HepG2 (cell line): ENCODE data around the gene PDSS2.

ENCODE experiments used
- GABPA ChIP-seq, 2 experiments: IDR thresholded peaks; 2 replicates each; pipeline ENCODE4 v1.6.1; 2011 to 2016; ENCODE audit warnings: low read depth in 2 of 2, low read length in 1 of 2, missing biosample characterization in 1 of 2, missing genetic modification characterization in 1 of 2
- MYC ChIP-seq: sonication (generic); formaldehyde crosslinking; IDR thresholded peaks from 2 replicates; pipeline ENCODE4 v1.9.0; 2021; ENCODE audit warnings: missing genetic modification reagents, borderline replicate concordance
- ZBTB1 ChIP-seq: sonication (generic); formaldehyde crosslinking; IDR thresholded peaks from 2 replicates; pipeline ENCODE4 v1.4.0; 2020; ENCODE audit warnings: missing genetic modification reagents, borderline replicate concordance
- ZEB1 ChIP-seq: IDR thresholded peaks from 2 replicates; pipeline ENCODE4 v1.6.1; 2012; ENCODE audit warnings: mild to moderate bottlenecking, low read depth, inconsistent platforms; ENCODE audit not compliant: insufficient replicate concordance
- ZNF24 ChIP-seq: fragments of 450-650 bp; IDR thresholded peaks from 2 replicates; pipeline ENCODE4 v1.6.1; 2017; ENCODE audit warnings: antibody characterized with exemption, mild to moderate bottlenecking
- ZNF343 ChIP-seq: sonication (generic); formaldehyde crosslinking; IDR thresholded peaks from 2 replicates; pipeline ENCODE4 v1.4.0; 2020; ENCODE audit warnings: mild to moderate bottlenecking, missing genetic modification reagents
- ZNF670 ChIP-seq: sonication (generic); formaldehyde crosslinking; IDR thresholded peaks from 2 replicates; pipeline ENCODE4 v1.8.0; 2022; ENCODE audit warnings: mild to moderate bottlenecking, missing genetic modification reagents, borderline replicate concordance
- ZSCAN30 ChIP-seq: sonication (generic); formaldehyde crosslinking; IDR thresholded peaks from 2 replicates; pipeline ENCODE4 v1.5.0; 2020; ENCODE audit warnings: mild to moderate bottlenecking, missing genetic modification reagents
- ZSCAN31 ChIP-seq: sonication (generic); formaldehyde crosslinking; IDR thresholded peaks from 2 replicates; pipeline ENCODE4 v1.5.0; 2020; ENCODE audit warnings: low read depth, mild to moderate bottlenecking, missing genetic modification reagents
- ZZZ3 ChIP-seq: sonication (generic); formaldehyde crosslinking; IDR thresholded peaks from 2 replicates; pipeline ENCODE4 v1.4.0; 2020; ENCODE audit warnings: missing genetic modification reagents, mild to moderate bottlenecking, borderline replicate concordance
- TF ChIP-seq, protein P1 (sequence below): sonication (generic); formaldehyde crosslinking; IDR thresholded peaks from 2 replicates; pipeline ENCODE4 v1.5.0; 2020; ENCODE audit warnings: mild to moderate bottlenecking, missing genetic modification reagents, moderate library complexity
- TF ChIP-seq, protein P2 (sequence below): sonication (generic); formaldehyde crosslinking; IDR thresholded peaks from 2 replicates; pipeline ENCODE4 v1.4.0; 2020; ENCODE audit warnings: mild to moderate bottlenecking, missing genetic modification reagents

DNA sequence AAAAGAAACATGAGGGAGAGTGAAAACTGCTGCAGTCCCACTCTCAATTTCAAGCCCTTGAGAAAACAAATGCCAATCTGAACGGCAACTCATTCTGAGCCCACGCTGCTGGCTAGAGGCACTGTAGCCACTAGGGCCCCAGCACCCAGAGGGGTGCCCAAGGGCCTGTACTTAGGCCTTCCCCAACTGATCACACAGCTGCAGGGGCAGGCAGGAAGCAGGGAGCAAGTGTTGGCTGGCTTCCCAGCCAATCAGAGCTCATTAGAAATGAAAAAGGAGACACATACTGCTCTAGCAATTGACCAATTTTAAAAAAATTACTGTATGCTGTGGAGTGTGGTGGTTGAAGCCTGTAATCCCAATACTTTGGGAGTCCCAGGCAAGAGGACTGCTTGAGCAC lies 340.4 kb downstream of the PDSS2 start:
- no peak for TF ChIP-seq ZEB1
- TF ChIP-seq ZZZ3 = no peak
- no peak for TF ChIP-seq ZNF343 (CRISPR knock-in tag)
- no peak for TF ChIP-seq ZSCAN31 (CRISPR knock-in tag)
- TF ChIP-seq, protein P1, sequence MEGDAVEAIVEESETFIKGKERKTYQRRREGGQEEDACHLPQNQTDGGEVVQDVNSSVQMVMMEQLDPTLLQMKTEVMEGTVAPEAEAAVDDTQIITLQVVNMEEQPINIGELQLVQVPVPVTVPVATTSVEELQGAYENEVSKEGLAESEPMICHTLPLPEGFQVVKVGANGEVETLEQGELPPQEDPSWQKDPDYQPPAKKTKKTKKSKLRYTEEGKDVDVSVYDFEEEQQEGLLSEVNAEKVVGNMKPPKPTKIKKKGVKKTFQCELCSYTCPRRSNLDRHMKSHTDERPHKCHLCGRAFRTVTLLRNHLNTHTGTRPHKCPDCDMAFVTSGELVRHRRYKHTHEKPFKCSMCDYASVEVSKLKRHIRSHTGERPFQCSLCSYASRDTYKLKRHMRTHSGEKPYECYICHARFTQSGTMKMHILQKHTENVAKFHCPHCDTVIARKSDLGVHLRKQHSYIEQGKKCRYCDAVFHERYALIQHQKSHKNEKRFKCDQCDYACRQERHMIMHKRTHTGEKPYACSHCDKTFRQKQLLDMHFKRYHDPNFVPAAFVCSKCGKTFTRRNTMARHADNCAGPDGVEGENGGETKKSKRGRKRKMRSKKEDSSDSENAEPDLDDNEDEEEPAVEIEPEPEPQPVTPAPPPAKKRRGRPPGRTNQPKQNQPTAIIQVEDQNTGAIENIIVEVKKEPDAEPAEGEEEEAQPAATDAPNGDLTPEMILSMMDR (CRISPR knock-in tag) = no peak
- TF ChIP-seq ZBTB1 = no peak
- no peak for TF ChIP-seq ZSCAN30 (CRISPR knock-in tag)
- TF ChIP-seq, protein P2, sequence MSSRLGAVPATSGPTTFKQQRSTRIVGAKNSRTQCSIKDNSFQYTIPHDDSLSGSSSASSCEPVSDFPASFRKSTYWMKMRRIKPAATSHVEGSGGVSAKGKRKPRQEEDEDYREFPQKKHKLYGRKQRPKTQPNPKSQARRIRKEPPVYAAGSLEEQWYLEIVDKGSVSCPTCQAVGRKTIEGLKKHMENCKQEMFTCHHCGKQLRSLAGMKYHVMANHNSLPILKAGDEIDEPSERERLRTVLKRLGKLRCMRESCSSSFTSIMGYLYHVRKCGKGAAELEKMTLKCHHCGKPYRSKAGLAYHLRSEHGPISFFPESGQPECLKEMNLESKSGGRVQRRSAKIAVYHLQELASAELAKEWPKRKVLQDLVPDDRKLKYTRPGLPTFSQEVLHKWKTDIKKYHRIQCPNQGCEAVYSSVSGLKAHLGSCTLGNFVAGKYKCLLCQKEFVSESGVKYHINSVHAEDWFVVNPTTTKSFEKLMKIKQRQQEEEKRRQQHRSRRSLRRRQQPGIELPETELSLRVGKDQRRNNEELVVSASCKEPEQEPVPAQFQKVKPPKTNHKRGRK (CRISPR knock-in tag) = no peak
- no peak for TF ChIP-seq ZNF670 (CRISPR knock-in tag)
- no peak for TF ChIP-seq GABPA (IDR thresholded peaks at IDR 0.05; ENCODE audit: low read depth, low read length)
- no peak for TF ChIP-seq GABPA (CRISPR knock-in tag; IDR thresholded peaks at IDR 0.05; ENCODE audit: low read depth)
- no peak for TF ChIP-seq ZNF24
- TF ChIP-seq MYC (CRISPR knock-in tag) = no peak
